KMS-11 (cell line): Measurements from ENCODE around the gene SP110.

Source experiments
- H2AFZ ChIP-seq: fragments of 200-600 bp; sonication (generic); 2 replicates; pipeline ENCODE4 v1.6.1; 2016; ENCODE audit warnings: antibody characterized with exemption, mixed run types, low read depth
- H3K27ac ChIP-seq: fragments of 200-600 bp; sonication (generic); 2 replicates; pipeline ENCODE4 v1.6.1; 2016; ENCODE audit warnings: mild to moderate bottlenecking, mixed run types
- H3K27me3 ChIP-seq: fragments of 200-600 bp; sonication (generic); 2 replicates; pipeline ENCODE4 v1.6.1; 2017; ENCODE audit warnings: mild to moderate bottlenecking, low read depth, mixed run types, moderate library complexity; ENCODE audit not compliant: insufficient read depth
- H3K36me3 ChIP-seq: fragments of 200-600 bp; sonication (generic); 2 replicates; pipeline ENCODE4 v1.6.1; 2017; ENCODE audit warnings: mild to moderate bottlenecking, mixed run types; ENCODE audit not compliant: insufficient read depth
- H3K4me1 ChIP-seq: fragments of 200-600 bp; sonication (generic); 2 replicates; pipeline ENCODE4 v1.6.1; 2016; ENCODE audit warnings: mild to moderate bottlenecking, low read depth, mixed run types; ENCODE audit not compliant: poor library complexity, severe bottlenecking
- H3K4me2 ChIP-seq: fragments of 200-600 bp; sonication (generic); 2 replicates; pipeline ENCODE4 v1.7.0; 2016; ENCODE audit warnings: mild to moderate bottlenecking, mixed run types
- H3K4me3 ChIP-seq: fragments of 200-600 bp; sonication (generic); IDR thresholded peaks from 2 replicates; pipeline ENCODE4 v1.6.1; 2017; ENCODE audit warnings: low read depth, low read length, mixed read lengths; ENCODE audit not compliant: insufficient read depth
- H3K79me2 ChIP-seq: fragments of 200-600 bp; sonication (generic); 2 replicates; pipeline ENCODE4 v1.6.1; 2016; ENCODE audit warnings: low read depth, mixed run types; ENCODE audit not compliant: insufficient read depth
- H3K9ac ChIP-seq: fragments of 200-600 bp; sonication (generic); 2 replicates; pipeline ENCODE4 v1.6.1; 2016; ENCODE audit warnings: mild to moderate bottlenecking, mixed run types
- H4K20me1 ChIP-seq: fragments of 200-600 bp; sonication (generic); 2 replicates; pipeline ENCODE4 v1.6.1; 2016; ENCODE audit warnings: mild to moderate bottlenecking, mixed run types; ENCODE audit not compliant: insufficient read depth
- TF ChIP-seq, protein P1 (sequence below): fragments of 200-600 bp; sonication (generic); conservative IDR thresholded peaks from 2 replicates; pipeline ENCODE4 v1.6.1; 2017; ENCODE audit warnings: low read depth, mild to moderate bottlenecking, antibody characterized with exemption, low read length, moderate library complexity, mixed read lengths

The SP110 gene

DNA sequence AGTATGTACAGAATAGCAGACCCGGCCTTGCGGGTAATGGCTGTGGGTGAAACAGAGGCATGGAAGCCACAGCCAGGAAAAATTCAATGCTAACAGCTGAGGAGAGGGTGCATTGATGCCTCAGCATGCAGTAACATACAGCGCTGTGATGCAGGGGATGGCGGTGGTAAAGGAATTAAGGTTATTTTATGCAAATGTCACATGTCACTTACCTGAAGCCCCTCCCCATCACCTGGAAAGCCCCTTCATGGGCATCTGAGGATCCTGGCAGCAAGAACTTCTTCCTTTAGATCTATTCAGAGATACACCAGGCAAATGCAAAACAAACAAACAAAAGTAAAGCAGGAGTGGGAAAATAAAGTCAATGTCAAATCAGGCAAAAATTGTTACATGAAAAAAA, 1.7 kb upstream of the SP110 start:
- Histone ChIP-seq H2AFZ (no peak overlapping the region), H3K9ac (no peak overlapping the region), H3K4me1 (peaks cover 12% of the 10 kb centered on the region), H3K27ac (no peak overlapping the region), H3K79me2 (no peaks in the 10 kb centered on the region), H3K4me2 (no peak overlapping the region), H4K20me1 (no peaks in the 10 kb centered on the region), H3K36me3 (no peaks in the 10 kb centered on the region), H3K4me3 (no peak overlapping the region), H3K27me3 (no peaks in the 10 kb centered on the region)
- TF ChIP-seq, protein P1, sequence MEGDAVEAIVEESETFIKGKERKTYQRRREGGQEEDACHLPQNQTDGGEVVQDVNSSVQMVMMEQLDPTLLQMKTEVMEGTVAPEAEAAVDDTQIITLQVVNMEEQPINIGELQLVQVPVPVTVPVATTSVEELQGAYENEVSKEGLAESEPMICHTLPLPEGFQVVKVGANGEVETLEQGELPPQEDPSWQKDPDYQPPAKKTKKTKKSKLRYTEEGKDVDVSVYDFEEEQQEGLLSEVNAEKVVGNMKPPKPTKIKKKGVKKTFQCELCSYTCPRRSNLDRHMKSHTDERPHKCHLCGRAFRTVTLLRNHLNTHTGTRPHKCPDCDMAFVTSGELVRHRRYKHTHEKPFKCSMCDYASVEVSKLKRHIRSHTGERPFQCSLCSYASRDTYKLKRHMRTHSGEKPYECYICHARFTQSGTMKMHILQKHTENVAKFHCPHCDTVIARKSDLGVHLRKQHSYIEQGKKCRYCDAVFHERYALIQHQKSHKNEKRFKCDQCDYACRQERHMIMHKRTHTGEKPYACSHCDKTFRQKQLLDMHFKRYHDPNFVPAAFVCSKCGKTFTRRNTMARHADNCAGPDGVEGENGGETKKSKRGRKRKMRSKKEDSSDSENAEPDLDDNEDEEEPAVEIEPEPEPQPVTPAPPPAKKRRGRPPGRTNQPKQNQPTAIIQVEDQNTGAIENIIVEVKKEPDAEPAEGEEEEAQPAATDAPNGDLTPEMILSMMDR = no peak

DNA sequence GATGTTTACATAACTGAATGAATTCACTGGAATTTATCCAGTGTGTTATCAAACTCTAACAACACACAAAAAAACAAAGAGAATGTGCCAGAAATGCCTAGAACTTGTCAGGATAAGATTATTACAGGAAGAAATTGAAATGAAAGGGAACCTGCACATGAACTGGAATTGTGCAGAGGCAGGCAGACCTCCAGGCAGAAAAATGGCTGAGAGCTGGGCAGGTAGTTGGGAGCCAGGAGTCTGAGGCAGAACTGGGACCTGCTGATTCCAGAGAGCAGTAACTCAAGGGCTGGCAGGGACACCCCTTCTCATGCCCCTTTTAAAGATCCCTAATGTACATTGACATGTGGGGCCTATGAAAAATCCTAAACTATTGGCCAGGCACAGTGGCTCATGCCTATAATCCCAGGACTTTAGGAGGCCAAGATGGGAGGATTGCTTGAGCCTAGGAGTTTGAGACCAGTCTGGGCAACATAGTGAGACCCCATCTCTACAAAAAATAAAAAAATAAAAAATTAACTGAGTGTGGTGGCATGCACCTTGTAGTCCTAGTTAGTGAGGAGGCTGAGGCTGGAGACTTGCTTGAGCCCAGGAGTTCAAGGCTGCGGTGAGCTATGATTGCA, 674 bp upstream of the SP110 start:
- H4K20me1 ChIP-seq = no peaks in the 10 kb centered on the region
- no peaks in the 10 kb centered on the region for H3K27me3 ChIP-seq
- H2AFZ ChIP-seq = peak overlapping the region; percentile 94
- TF ChIP-seq, protein P1 = no peak
- no peak overlapping the region for H3K27ac ChIP-seq
- H3K9ac ChIP-seq = peak overlapping the region; percentile 26; the same call in 1 of the 2 replicates
- H3K79me2 ChIP-seq = no peaks in the 10 kb centered on the region
- H3K36me3 ChIP-seq = no peaks in the 10 kb centered on the region
- peaks cover 12% of the 10 kb centered on the region for H3K4me1 ChIP-seq
- peak overlapping the region; percentile 83 for H3K4me2 ChIP-seq
- H3K4me3 ChIP-seq = no peak overlapping the region

DNA sequence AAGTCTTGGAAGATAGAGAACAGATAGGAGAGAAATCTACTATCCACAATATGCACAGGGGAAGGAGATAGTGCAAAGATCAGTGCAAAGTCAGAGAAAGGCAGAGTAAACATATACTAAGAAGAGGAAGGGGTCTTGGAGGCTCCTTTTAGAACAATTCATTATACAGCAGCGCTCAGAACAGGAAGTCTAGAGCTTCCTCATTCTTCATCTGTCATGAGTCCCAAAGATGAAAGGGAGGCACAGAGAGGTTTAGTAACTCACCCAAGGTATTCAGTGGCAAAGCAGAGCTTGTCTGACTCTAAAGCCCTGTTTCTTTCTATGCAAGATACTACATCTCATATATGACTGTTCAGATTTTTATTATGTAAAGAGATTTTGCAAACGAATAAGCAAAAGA, 1.4 kb downstream of the SP110 start:
- Histone ChIP-seq H3K9ac (no peak overlapping the region), H3K4me3 (no peak overlapping the region), H3K4me2 (no peak overlapping the region), H4K20me1 (no peaks in the 10 kb centered on the region), H3K27ac (no peak overlapping the region), H3K36me3 (no peaks in the 10 kb centered on the region), H3K79me2 (no peaks in the 10 kb centered on the region), H3K4me1 (peaks cover 12% of the 10 kb centered on the region), H3K27me3 (no peaks in the 10 kb centered on the region), H2AFZ (no peak overlapping the region)
- TF ChIP-seq, protein P1 = no peak

DNA sequence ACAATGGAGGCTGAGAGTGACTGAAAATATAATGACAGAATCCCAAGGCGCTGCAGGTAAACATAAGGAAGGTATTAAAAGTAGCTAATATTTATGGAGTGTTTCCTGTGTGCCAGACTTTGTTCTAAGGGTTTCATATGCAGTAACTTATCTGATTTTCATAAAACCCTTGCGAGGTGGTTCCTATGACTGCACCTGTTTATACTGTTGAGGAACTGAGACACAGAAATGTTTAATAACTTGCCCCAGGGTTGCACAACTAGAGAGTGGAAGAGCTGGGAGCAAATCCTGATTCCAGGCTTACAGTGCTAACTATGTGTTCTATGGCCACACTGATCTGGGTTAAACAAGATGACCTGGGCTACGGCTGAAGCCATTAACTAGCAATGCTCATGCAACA, 2.4 kb downstream of the SP110 start:
- Histone ChIP-seq H3K27me3 (no peaks in the 10 kb centered on the region), H3K4me1 (peaks cover 12% of the 10 kb centered on the region), H3K27ac (no peak overlapping the region), H4K20me1 (no peaks in the 10 kb centered on the region), H3K4me2 (no peak overlapping the region), H3K36me3 (no peaks in the 10 kb centered on the region), H3K4me3 (no peak overlapping the region), H3K79me2 (no peaks in the 10 kb centered on the region), H2AFZ (no peak overlapping the region), H3K9ac (no peak overlapping the region)
- TF ChIP-seq, protein P1 = no peak
